Measurements from ENCODE around the gene ACSM6.

GRCh38 chr10:95275726-95276366, 81.8 kb downstream of the ACSM6 start:
- TF ChIP-seq POLR2A (IDR thresholded peaks at IDR 0.05) (no peak), CTCF (IDR thresholded peaks at IDR 0.05) (no peak)

Data from heart left ventricle (tissue), 13 donors.